NCI-H187 treated with DMSO at 0.1 percent for 48 hours (cell line): Measurements from ENCODE around the gene PDXDC1.
"Not testable (repeated sequence)": the region's sequence is repeated elsewhere in the genome, so short reads cannot be mapped to it uniquely, and the experiment has no call there.

ENCODE experiments used
- DNase-seq: peaks from one replicate; lab custom pipeline; 2025; lab: John Stamatoyannopoulos, UW

The PDXDC1 gene

DNA sequence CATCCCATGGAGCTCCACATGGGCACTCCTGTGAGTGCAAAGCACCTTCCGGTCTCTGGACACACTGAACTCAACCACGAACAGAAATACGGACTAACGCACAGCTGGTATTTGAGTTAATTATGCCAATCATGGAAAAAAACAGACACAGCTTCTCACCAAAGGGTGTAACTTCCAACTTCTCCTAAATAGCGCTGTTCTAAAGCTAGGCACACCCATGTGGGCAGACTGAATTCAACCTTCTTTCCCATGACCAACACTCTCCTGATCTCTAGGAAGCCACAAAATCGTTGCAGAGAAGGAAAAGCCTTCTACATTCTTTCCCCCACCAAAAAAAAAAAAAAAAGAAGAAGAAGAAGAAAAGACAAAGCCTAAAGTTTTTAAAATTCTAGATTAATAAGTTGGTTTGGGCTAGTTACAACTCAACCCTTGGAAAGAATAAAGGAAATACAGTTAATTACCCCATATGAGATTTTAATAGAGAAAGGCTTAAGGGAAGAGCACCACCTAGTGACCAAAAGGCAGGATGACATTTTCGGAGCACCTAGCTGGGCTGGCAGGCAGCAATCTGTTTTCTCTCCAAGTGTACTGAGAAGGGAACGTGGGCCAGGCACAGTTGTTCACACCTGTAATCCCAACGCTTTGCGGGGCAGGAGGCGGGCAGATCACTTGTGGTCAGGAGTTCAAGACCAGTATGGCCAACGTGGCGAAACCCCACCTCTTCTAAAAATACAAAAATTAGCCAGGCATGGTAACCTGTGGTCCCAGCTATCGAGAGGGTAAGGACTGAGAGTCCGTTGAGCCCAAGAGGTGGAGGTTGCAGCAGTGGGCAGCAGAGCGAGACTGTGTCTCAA lies 97.3 kb downstream of the PDXDC1 start:
- DNase-seq = not testable (repeated sequence)

DNA sequence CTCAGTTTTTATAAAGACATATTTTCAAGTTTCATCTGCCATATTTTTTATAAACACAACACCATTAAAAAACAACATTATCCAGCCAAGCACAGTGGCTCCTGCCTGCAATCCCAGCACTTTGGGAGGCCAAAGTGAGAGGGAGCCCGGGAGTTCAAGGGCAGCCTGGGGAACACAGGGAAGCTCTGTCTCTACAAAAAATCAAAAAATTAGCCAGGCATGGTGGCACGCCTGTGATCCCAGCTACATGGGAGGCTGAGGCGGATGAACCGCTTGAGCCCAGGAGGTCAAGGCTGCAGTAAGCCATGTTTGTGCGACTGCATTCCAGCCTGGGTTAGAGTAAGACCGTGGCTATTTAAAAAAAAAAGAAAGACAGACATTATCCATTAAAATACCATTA lies 98.3 kb downstream of the PDXDC1 start:
- no peak for DNase-seq

- not testable (repeated sequence) for DNase-seq
Measured at GRCh38 chr16:15076161-15076560, 101.3 kb downstream of the PDXDC1 start.

DNA sequence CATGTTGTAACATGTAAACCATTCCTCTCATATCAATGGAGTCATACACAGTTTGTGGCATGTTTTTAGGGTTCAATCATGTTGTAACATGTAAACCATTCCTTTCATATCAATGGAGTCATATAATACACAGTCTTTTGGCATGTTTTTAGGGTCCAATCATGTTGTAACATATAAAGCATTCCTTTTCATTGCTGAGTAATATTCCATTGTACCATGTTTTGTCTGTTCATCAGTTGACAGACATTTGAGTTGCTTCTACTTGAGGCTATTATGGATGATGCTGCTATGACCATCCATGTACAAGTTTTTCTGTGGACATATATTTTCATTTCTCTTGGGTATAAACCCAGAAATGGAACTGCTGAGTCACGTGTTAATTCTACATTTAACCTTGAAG lies 106.1 kb downstream of the PDXDC1 start:
- not testable (repeated sequence) for DNase-seq

GRCh38 chr16:15082788-15083187 lies 108.0 kb downstream of the PDXDC1 start:
- DNase-seq = not testable (repeated sequence)

GRCh38 chr16:15090663-15091269 lies 115.9 kb downstream of the PDXDC1 start:
- not testable (repeated sequence) for DNase-seq

GRCh38 chr16:15093571-15093954 lies 118.7 kb downstream of the PDXDC1 start:
- not testable (repeated sequence) for DNase-seq

GRCh38 chr16:15093955-15094827 lies 119.4 kb downstream of the PDXDC1 start, which contains the start of gene RRN3:
RRN3 (minus strand) TSS chr16:15094272; CDS start chr16:15094233, 39 bp downstream.
- DNase-seq = peak; percentile 6

DNA sequence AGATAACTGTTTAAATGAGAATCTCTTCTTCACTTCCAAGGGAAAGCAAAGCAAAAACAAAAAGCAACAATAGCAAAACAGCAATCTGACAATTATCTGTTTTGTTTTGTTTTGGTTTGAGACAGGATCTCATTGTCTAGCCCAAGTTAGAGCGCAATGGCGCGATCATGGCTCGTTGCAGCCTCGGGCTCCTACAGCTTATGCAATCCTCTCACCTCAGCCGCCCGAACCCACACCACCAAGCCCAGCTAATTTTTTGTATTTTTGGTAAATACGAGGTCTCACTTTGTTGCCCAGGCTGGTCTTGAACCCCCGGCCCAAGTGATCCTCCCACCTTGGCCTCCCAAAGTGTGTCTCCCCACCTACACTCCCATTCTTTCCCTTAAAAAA lies 121.8 kb downstream of the PDXDC1 start:
- not testable (repeated sequence) for DNase-seq

DNA sequence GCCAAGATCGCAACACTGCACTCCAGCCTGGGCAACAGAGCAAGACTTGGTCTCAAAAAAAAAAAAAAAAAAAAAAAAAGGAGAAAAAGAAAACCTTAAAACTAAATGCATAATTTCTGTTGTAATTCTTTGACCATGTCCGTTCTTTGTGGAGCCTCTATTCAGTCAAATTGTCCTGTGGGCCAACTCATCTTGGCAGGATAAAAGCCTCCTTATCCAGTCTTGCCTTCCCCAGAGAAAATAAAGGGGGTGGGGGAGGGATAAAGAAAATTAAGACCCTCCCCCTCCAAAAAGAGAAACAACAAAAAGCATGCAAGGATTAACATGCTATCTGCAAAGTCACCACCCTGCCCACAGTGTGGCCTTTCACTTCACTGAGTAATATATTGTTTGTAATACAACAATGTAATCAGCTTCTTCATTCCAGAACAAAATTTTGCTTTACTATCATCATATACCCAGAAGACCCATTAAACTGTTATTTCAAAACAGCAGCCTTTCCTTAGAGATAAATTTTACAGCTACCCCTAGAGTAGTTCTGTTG lies 124.6 kb downstream of the PDXDC1 start:
- DNase-seq = not testable (repeated sequence)

- DNase-seq = not testable (repeated sequence)
Measured at GRCh38 chr16:15100372-15100987, 125.7 kb downstream of the PDXDC1 start.

DNA sequence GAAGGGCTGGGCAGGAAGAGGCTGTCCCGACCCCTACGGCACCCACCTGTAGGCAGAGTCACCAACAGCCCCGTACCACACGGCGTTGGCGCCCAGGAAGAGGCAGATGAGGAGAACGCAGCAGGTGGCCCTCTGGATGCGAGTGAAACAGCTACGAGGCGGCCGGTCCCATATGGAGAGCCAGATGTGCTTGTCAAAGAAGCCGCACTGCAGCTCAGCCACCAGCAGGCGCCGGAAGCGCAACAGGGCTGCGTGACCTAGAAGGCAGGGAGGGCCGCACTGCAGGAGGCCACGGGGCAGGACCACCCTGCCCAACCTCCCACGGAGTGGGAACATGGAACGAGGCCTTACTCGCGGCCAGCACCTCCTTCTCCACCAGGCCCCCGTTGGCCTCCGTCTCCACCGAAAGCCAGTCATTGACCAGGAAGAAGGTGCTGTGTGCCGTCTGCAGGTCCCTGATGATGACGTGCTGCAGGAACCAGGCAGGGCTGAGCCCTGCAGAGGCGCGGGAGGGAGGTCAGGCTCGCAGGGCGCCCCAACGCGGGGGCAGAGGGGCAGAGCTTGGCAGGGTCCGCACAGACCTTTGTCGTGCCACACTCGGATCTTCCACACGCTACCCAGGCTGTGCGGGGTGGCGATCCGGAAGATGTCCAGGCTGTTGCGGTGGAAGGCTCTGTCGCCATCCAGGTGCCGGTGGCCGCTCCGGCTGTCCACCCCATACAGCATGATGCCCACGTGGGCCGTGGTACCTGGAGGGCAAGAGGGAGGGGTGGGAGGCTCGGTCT lies 153.0 kb downstream of the PDXDC1 start:
- DNase-seq = not testable (repeated sequence)

DNA sequence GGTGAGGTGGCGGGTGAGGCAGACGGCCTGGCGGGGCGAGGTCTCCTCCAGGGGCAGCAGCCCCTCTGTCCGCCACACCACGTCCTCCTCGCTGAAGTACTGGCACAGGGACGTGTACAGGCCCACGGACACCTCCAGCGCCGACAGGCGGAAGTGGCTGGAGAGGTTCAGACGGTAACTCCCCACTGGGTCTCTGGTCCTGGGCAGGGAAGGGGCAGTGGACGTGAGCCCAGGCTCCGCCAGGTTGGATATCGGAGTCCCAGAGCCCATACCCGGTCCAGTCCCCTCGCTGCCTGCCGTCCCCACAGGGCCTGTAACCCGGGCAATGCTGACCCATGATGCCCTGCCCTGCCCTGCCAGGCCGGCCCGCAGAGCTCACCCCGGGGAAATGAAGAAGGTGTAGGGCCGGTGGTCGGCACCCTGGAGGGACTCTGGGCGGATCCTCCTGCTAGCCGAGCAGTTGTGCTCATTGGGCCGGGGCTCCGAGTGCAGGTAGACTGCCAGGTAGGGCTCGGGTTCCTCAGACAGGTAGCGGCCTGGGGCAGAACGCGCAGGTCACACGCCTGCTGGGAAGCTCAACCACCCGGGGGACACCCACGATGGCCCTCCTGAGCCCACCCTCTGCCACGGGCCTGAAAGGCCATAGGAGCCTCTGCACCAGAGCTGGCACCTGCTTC lies 155.6 kb downstream of the PDXDC1 start:
- not testable (repeated sequence) for DNase-seq

DNA sequence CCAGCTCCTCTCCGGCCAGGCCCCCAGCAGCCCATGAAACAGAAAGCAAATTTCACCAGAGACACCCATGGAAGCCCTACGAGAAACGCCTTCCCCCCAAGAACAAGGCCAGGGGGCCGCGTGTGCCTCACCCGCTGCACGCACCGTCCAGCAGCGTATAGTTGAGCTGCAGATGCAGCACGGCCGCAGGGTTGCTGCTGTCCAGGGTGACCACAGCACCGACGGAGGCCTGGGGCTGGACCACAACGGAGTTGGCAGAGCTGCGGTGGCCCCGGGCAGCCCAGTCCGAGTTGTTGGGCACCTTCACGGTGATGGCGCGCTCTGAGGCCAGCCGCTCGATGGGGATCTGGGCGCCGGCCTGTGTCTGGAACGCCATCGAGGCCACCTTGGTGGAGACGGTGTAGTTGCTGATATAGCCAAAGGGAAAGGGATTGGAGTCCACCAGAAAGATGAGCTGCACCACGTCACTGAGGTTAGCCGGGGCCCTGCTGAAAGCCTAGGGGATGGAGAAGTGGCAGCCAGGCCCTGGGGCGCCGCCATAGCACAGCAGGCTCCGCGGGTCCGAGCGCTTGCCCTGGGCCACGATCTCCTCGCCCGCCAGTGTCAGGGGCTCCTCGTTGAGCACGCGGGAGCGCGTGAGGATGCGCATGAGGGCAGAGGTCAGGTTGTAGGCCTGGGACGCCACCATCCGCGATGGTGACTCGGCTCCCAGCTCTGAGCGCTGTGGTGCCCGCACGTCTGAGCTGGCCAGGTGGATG lies 156.3 kb downstream of the PDXDC1 start:
- DNase-seq = not testable (repeated sequence)

- DNase-seq = not testable (repeated sequence)
Measured at GRCh38 chr16:15132719-15133428, 158.0 kb downstream of the PDXDC1 start.

GRCh38 chr16:15133554-15133953 lies 158.7 kb downstream of the PDXDC1 start:
- not testable (repeated sequence) for DNase-seq

GRCh38 chr16:15134752-15135482 lies 160.1 kb downstream of the PDXDC1 start:
- DNase-seq = not testable (repeated sequence)
